ENCODE results near the gene AKR7A3.

AKR7A3 gene

GRCh38 chr1:19327736-19328135 lies 39.2 kb upstream of the AKR7A3 start:
- Histone ChIP-seq H3K27me3 (ENCODE audit: control insufficient read depth in 1 of 2, insufficient read depth in 2 of 2, low read length in 2 of 2) (no peaks in the 10 kb centered on the region), H3K4me1 (ENCODE audit: insufficient read depth, low read length) (no peaks in the 10 kb centered on the region), H3K4me3 (ENCODE audit: low read depth in 1 of 2, low read length in 2 of 2) (no peak overlapping the region), H3K36me3 (ENCODE audit: insufficient read depth, low read length) (peaks cover 66% of the 10 kb centered on the region), H3K9me3 (ENCODE audit: low read length) (no peaks in the 10 kb centered on the region), H3K9ac (ENCODE audit: low read length) (no peak overlapping the region), H3K27ac (ENCODE audit: low read depth, low read length) (no peak overlapping the region)

GRCh38 chr1:19327301-19327700 lies 38.7 kb upstream of the AKR7A3 start:
- Histone ChIP-seq H3K9me3 (ENCODE audit: low read length) (no peaks in the 10 kb centered on the region), H3K4me1 (ENCODE audit: insufficient read depth, low read length) (no peaks in the 10 kb centered on the region), H3K27ac (ENCODE audit: low read depth, low read length) (no peak overlapping the region), H3K27me3 (ENCODE audit: control insufficient read depth in 1 of 2, insufficient read depth in 2 of 2, low read length in 2 of 2) (no peaks in the 10 kb centered on the region), H3K36me3 (ENCODE audit: insufficient read depth, low read length) (peaks cover 66% of the 10 kb centered on the region), H3K4me3 (ENCODE audit: low read depth in 1 of 2, low read length in 2 of 2) (no peak overlapping the region), H3K9ac (ENCODE audit: low read length) (no peak overlapping the region)

- H3K4me1 ChIP-seq (ENCODE audit: insufficient read depth, low read length) = no peaks in the 10 kb centered on the region
- no peaks in the 10 kb centered on the region for H3K9me3 ChIP-seq (ENCODE audit: low read length)
- H3K27ac ChIP-seq (ENCODE audit: low read depth, low read length) = no peak overlapping the region
- peaks cover 60% of the 10 kb centered on the region for H3K36me3 ChIP-seq (ENCODE audit: insufficient read depth, low read length)
- H3K27me3 ChIP-seq (ENCODE audit: control insufficient read depth in 1 of 2, insufficient read depth in 2 of 2, low read length in 2 of 2) = no peaks in the 10 kb centered on the region
- no peak overlapping the region for H3K9ac ChIP-seq (ENCODE audit: low read length)
- H3K4me3 ChIP-seq (ENCODE audit: low read depth in 1 of 2, low read length in 2 of 2) = no peak overlapping the region
Measured at GRCh38 chr1:19326748-19327065, 38.1 kb upstream of the AKR7A3 start.

- Histone ChIP-seq H3K36me3 (ENCODE audit: insufficient read depth, low read length) (peaks cover 59% of the 10 kb centered on the region), H3K9ac (ENCODE audit: low read length) (no peak overlapping the region)
Measured at GRCh38 chr1:19325958-19326747, 37.6 kb upstream of the AKR7A3 start.

GRCh38 chr1:19325368-19325957 lies 36.9 kb upstream of the AKR7A3 start:
- Histone ChIP-seq H3K4me3 (ENCODE audit: low read depth in 1 of 2, low read length in 2 of 2) (no peak overlapping the region), H3K27me3 (ENCODE audit: control insufficient read depth in 1 of 2, insufficient read depth in 2 of 2, low read length in 2 of 2) (no peaks in the 10 kb centered on the region), H3K9ac (ENCODE audit: low read length) (no peak overlapping the region), H3K4me1 (ENCODE audit: insufficient read depth, low read length) (no peaks in the 10 kb centered on the region), H3K36me3 (ENCODE audit: insufficient read depth, low read length) (peaks cover 59% of the 10 kb centered on the region), H3K9me3 (ENCODE audit: low read length) (no peaks in the 10 kb centered on the region), H3K27ac (ENCODE audit: low read depth, low read length) (no peak overlapping the region)

More at GRCh38 chr1:19325958-19326747, 37.6 kb upstream of the AKR7A3 start:
- Histone ChIP-seq H3K4me3 (ENCODE audit: low read depth in 1 of 2, low read length in 2 of 2) (no peak overlapping the region), H3K27ac (ENCODE audit: low read depth, low read length) (no peak overlapping the region), H3K27me3 (ENCODE audit: control insufficient read depth in 1 of 2, insufficient read depth in 2 of 2, low read length in 2 of 2) (no peaks in the 10 kb centered on the region), H3K4me1 (ENCODE audit: insufficient read depth, low read length) (no peaks in the 10 kb centered on the region), H3K9me3 (ENCODE audit: low read length) (no peaks in the 10 kb centered on the region)

- no peak overlapping the region for H3K9ac ChIP-seq (ENCODE audit: low read length)
- H3K36me3 ChIP-seq (ENCODE audit: insufficient read depth, low read length) = peaks cover 54% of the 10 kb centered on the region
- H3K4me3 ChIP-seq (ENCODE audit: low read depth in 1 of 2, low read length in 2 of 2) = no peak overlapping the region
- no peaks in the 10 kb centered on the region for H3K27me3 ChIP-seq (ENCODE audit: control insufficient read depth in 1 of 2, insufficient read depth in 2 of 2, low read length in 2 of 2)
- no peaks in the 10 kb centered on the region for H3K9me3 ChIP-seq (ENCODE audit: low read length)
- no peaks in the 10 kb centered on the region for H3K4me1 ChIP-seq (ENCODE audit: insufficient read depth, low read length)
- H3K27ac ChIP-seq (ENCODE audit: low read depth, low read length) = no peak overlapping the region
Measured at GRCh38 chr1:19324665-19324990, 36.1 kb upstream of the AKR7A3 start.

- no peak overlapping the region for H3K27ac ChIP-seq (ENCODE audit: low read depth, low read length)
- no peak overlapping the region for H3K4me3 ChIP-seq (ENCODE audit: low read depth in 1 of 2, low read length in 2 of 2)
- peaks cover 49% of the 10 kb centered on the region for H3K36me3 ChIP-seq (ENCODE audit: insufficient read depth, low read length)
- no peaks in the 10 kb centered on the region for H3K4me1 ChIP-seq (ENCODE audit: insufficient read depth, low read length)
- no peaks in the 10 kb centered on the region for H3K27me3 ChIP-seq (ENCODE audit: control insufficient read depth in 1 of 2, insufficient read depth in 2 of 2, low read length in 2 of 2)
- no peak overlapping the region for H3K9ac ChIP-seq (ENCODE audit: low read length)
- no peaks in the 10 kb centered on the region for H3K9me3 ChIP-seq (ENCODE audit: low read length)
Measured at GRCh38 chr1:19323987-19324664, 35.6 kb upstream of the AKR7A3 start.

GRCh38 chr1:19322481-19322880 lies 33.9 kb upstream of the AKR7A3 start:
- Histone ChIP-seq H3K4me1 (ENCODE audit: insufficient read depth, low read length) (no peaks in the 10 kb centered on the region), H3K27ac (ENCODE audit: low read depth, low read length) (no peak overlapping the region), H3K9me3 (ENCODE audit: low read length) (no peaks in the 10 kb centered on the region), H3K9ac (ENCODE audit: low read length) (no peak overlapping the region), H3K27me3 (ENCODE audit: control insufficient read depth in 1 of 2, insufficient read depth in 2 of 2, low read length in 2 of 2) (no peaks in the 10 kb centered on the region), H3K4me3 (ENCODE audit: low read depth in 1 of 2, low read length in 2 of 2) (no peak overlapping the region), H3K36me3 (ENCODE audit: insufficient read depth, low read length) (peaks cover 45% of the 10 kb centered on the region)

- no peak overlapping the region for H3K9ac ChIP-seq (ENCODE audit: low read length)
- H3K36me3 ChIP-seq (ENCODE audit: insufficient read depth, low read length) = peaks cover 37% of the 10 kb centered on the region
- H3K27me3 ChIP-seq (ENCODE audit: control insufficient read depth in 1 of 2, insufficient read depth in 2 of 2, low read length in 2 of 2) = no peaks in the 10 kb centered on the region
- no peaks in the 10 kb centered on the region for H3K9me3 ChIP-seq (ENCODE audit: low read length)
- H3K4me1 ChIP-seq (ENCODE audit: insufficient read depth, low read length) = no peaks in the 10 kb centered on the region
- H3K27ac ChIP-seq (ENCODE audit: low read depth, low read length) = no peak overlapping the region
- no peak overlapping the region for H3K4me3 ChIP-seq (ENCODE audit: low read depth in 1 of 2, low read length in 2 of 2)
Measured at GRCh38 chr1:19321071-19321470, 32.5 kb upstream of the AKR7A3 start.

GRCh38 chr1:19319196-19319595 lies 30.6 kb upstream of the AKR7A3 start:
- Histone ChIP-seq H3K4me1 (ENCODE audit: insufficient read depth, low read length) (no peaks in the 10 kb centered on the region), H3K9me3 (ENCODE audit: low read length) (no peaks in the 10 kb centered on the region), H3K27ac (ENCODE audit: low read depth, low read length) (no peak overlapping the region), H3K36me3 (ENCODE audit: insufficient read depth, low read length) (peaks cover 24% of the 10 kb centered on the region), H3K27me3 (ENCODE audit: control insufficient read depth in 1 of 2, insufficient read depth in 2 of 2, low read length in 2 of 2) (no peaks in the 10 kb centered on the region), H3K4me3 (ENCODE audit: low read depth in 1 of 2, low read length in 2 of 2) (no peak overlapping the region), H3K9ac (ENCODE audit: low read length) (no peak overlapping the region)

- Histone ChIP-seq H3K4me1 (ENCODE audit: insufficient read depth, low read length) (peaks cover 13% of the 10 kb centered on the region), H3K4me3 (ENCODE audit: low read depth in 1 of 2, low read length in 2 of 2) (no peak overlapping the region), H3K27ac (ENCODE audit: low read depth, low read length) (no peak overlapping the region), H3K9me3 (ENCODE audit: low read length) (no peaks in the 10 kb centered on the region), H3K36me3 (ENCODE audit: insufficient read depth, low read length) (peaks cover 15% of the 10 kb centered on the region), H3K9ac (ENCODE audit: low read length) (no peak overlapping the region), H3K27me3 (ENCODE audit: control insufficient read depth in 1 of 2, insufficient read depth in 2 of 2, low read length in 2 of 2) (no peaks in the 10 kb centered on the region)
Measured at GRCh38 chr1:19317126-19317910, 28.7 kb upstream of the AKR7A3 start.

Data from muscle layer of colon (tissue), 2 donors.